Trophoblast cell (in vitro differentiated cells and primary cell): ENCODE data around the gene TRAFD1.
"Not testable (repeated sequence)": the region's sequence is repeated elsewhere in the genome, so short reads cannot be mapped to it uniquely, and the experiment has no call there.

ENCODE experiments used
- DNase-seq, 2 donors: peaks; one replicate each; pipeline ENCODE4 v3.0.0-alpha.2; 2016
- H2AFZ ChIP-seq: 2 replicates; pipeline ENCODE4 v1.6.1; 2013; ENCODE audit warnings: low read length, moderate library complexity, mild to moderate bottlenecking; ENCODE audit not compliant: insufficient read depth, poor library complexity
- H2AK5ac ChIP-seq: 2 replicates; pipeline ENCODE4 v1.6.1; 2013; ENCODE audit warnings: mild to moderate bottlenecking, low read length
- H2BK120ac ChIP-seq: 2 replicates; pipeline ENCODE4 v1.6.1; 2013; ENCODE audit warnings: low read length, mild to moderate bottlenecking, moderate library complexity; ENCODE audit not compliant: insufficient read depth, poor library complexity
- H2BK12ac ChIP-seq: 2 replicates; pipeline ENCODE4 v1.6.1; 2013; ENCODE audit warnings: mild to moderate bottlenecking, low read length, moderate library complexity
- H2BK5ac ChIP-seq: 2 replicates; pipeline ENCODE4 v1.6.1; 2013; ENCODE audit warnings: low read length, low read depth, moderate library complexity, mild to moderate bottlenecking; ENCODE audit not compliant: poor library complexity
- H3K14ac ChIP-seq: 2 replicates; pipeline ENCODE4 v1.6.1; 2013; ENCODE audit warnings: mild to moderate bottlenecking, low read length
- H3K18ac ChIP-seq: 2 replicates; pipeline ENCODE4 v1.6.1; 2013; ENCODE audit warnings: mild to moderate bottlenecking, low read length
- H3K23ac ChIP-seq: 2 replicates; pipeline ENCODE4 v1.6.1; 2013; ENCODE audit warnings: low read length
- H3K27ac ChIP-seq: 2 replicates; pipeline ENCODE4 v1.5.1; 2013; ENCODE audit warnings: low read depth, mild to moderate bottlenecking, inconsistent platforms, low read length, moderate library complexity
- H3K27me3 ChIP-seq: 2 replicates; pipeline ENCODE4 v1.6.1; 2013; ENCODE audit warnings: inconsistent platforms, mild to moderate bottlenecking, low read length, moderate library complexity; ENCODE audit not compliant: insufficient read depth
- H3K36me3 ChIP-seq, 2 experiments: 1 replicate in 1 of 2; 2 replicates in 1 of 2; pipeline ENCODE4 v1.6.1; 2013; ENCODE audit warnings: low read length in 2 of 2, mild to moderate bottlenecking in 2 of 2, moderate library complexity in 1 of 2; ENCODE audit not compliant: insufficient read depth in 2 of 2, control insufficient read depth in 1 of 2
- H3K4ac ChIP-seq: 2 replicates; pipeline ENCODE4 v1.6.1; 2013; ENCODE audit warnings: low read depth, mild to moderate bottlenecking, low read length, moderate library complexity
- H3K4me1 ChIP-seq, 2 experiments: 1 replicate in 1 of 2; 2 replicates in 1 of 2; pipeline ENCODE4 v1.6.1; 2013; ENCODE audit warnings: low read length in 2 of 2, mild to moderate bottlenecking in 2 of 2, moderate library complexity in 1 of 2; ENCODE audit not compliant: insufficient read depth in 2 of 2, control insufficient read depth in 1 of 2
- H3K4me2 ChIP-seq: 2 replicates; pipeline ENCODE4 v1.6.1; 2013; ENCODE audit warnings: inconsistent platforms, mild to moderate bottlenecking, low read length, moderate library complexity
- H3K4me3 ChIP-seq: 2 replicates; pipeline ENCODE4 v1.5.1; 2013; ENCODE audit warnings: mild to moderate bottlenecking, low read depth, low read length, inconsistent platforms
- H3K79me1 ChIP-seq: one replicate; pipeline ENCODE4 v1.6.1; 2013; ENCODE audit warnings: low read length
- H3K79me2 ChIP-seq: 2 replicates; pipeline ENCODE4 v1.6.1; 2013; ENCODE audit warnings: low read length, mild to moderate bottlenecking; ENCODE audit not compliant: control insufficient read depth, insufficient read depth, poor library complexity
- H3K9ac ChIP-seq: 2 replicates; pipeline ENCODE4 v1.6.1; 2013; ENCODE audit warnings: mild to moderate bottlenecking, low read length
- H3K9me3 ChIP-seq: 2 replicates; pipeline ENCODE4 v1.6.1; 2013; ENCODE audit warnings: low read depth, mild to moderate bottlenecking, control low read depth, inconsistent platforms, low read length; ENCODE audit not compliant: insufficient read depth
- H4K12ac ChIP-seq: 2 replicates; pipeline ENCODE4 v1.6.1; 2013; ENCODE audit warnings: low read depth, mild to moderate bottlenecking, low read length, moderate library complexity
- H4K8ac ChIP-seq: 2 replicates; pipeline ENCODE4 v1.6.1; 2013; ENCODE audit warnings: low read depth, mild to moderate bottlenecking, low read length, moderate library complexity
- H4K91ac ChIP-seq: one replicate; pipeline ENCODE4 v1.6.1; 2013; ENCODE audit warnings: low read depth, mild to moderate bottlenecking, low read length, moderate library complexity
- WGBS: extraction: QIAGEN DNeasy Blood & Tissue Kit; methylation state at CpG from one replicate; pipeline ENCODE4 v1.1.7; 2013; ENCODE audit warnings: missing lambda C conversion rate; ENCODE audit not compliant: insufficient read length, insufficient coverage; ENCODE audit errors: extremely low coverage; 5-methylcytosine and 5-hydroxymethylcytosine counted together

Gene TRAFD1

DNA sequence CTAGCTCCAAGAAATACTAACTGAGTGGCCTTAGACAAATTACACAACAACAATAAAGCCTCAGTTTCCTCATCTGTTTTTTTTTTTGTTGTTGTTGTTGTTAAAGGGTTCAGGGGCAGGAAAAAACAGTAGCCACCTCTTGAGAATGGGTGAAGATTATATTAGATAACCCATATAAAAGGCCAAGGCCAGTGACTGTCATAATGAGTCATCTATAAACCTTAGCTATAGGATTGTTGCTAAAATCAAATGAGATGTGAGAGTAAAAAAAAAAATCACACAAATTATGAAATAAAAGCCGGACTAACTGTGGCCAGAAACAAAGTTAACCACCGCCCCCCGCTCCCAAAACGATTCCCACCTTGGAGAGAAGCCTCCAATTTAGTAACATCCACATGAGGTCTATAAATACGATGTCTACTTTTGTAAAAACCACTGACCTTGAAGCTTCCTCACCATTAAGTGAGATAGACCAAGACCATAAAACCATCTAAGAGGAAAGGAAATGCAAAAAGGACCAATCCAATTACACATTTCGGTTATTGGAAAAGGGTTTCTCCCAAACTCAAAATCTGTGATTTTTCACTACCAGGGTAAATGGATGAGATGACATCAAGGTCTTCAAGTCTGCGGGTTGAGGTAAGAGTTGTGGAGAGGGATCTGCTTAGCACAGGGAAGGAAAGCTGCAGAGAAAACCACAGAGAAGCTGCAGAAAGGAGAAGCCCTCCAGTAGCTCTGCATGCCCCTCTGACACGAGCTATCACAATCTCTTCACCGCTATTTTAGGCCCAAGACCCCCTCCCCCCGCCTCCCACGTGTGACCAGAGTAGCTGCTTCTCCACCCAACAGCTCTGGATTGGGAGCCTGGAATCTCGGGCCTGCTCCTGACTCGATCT lies 17.8 kb upstream of the TRAFD1 start:
- H3K9me3 ChIP-seq = no peaks in the 10 kb centered on the region
- H2BK120ac ChIP-seq = no peak overlapping the region
- no peak overlapping the region for H3K18ac ChIP-seq
- no peak overlapping the region for H2BK12ac ChIP-seq
- DNase-seq = peak in 1 of 2 donors; percentile 24
- H3K4ac ChIP-seq = peak overlapping the region; percentile 95
- peak overlapping the region; percentile 79 for H4K91ac ChIP-seq
- no peaks in the 10 kb centered on the region for H3K4me1 ChIP-seq
- H3K4me3 ChIP-seq = peak overlapping the region; percentile 90
- H3K27me3 ChIP-seq = no peaks in the 10 kb centered on the region
- H3K36me3 ChIP-seq = no peaks in the 10 kb centered on the region
- peaks cover 22% of the 10 kb centered on the region for H3K79me2 ChIP-seq
- peak overlapping the region; percentile 43 for H2AFZ ChIP-seq
- H3K4me2 ChIP-seq = peak overlapping the region; percentile 88
- WGBS = no CpG with 5 or more reads among the region's 13 CpGs
- peaks cover 11% of the 10 kb centered on the region for H3K79me1 ChIP-seq
- H3K14ac ChIP-seq = no peak overlapping the region
- peak overlapping the region; percentile 93 for H3K9ac ChIP-seq
- no peak overlapping the region for H3K23ac ChIP-seq
- H3K27ac ChIP-seq = no peak overlapping the region
- H4K8ac ChIP-seq = peak overlapping the region; percentile 86
- peak overlapping the region; percentile 10 for H4K12ac ChIP-seq
- H2BK5ac ChIP-seq = no peak overlapping the region
- H2AK5ac ChIP-seq = no peak overlapping the region

DNA sequence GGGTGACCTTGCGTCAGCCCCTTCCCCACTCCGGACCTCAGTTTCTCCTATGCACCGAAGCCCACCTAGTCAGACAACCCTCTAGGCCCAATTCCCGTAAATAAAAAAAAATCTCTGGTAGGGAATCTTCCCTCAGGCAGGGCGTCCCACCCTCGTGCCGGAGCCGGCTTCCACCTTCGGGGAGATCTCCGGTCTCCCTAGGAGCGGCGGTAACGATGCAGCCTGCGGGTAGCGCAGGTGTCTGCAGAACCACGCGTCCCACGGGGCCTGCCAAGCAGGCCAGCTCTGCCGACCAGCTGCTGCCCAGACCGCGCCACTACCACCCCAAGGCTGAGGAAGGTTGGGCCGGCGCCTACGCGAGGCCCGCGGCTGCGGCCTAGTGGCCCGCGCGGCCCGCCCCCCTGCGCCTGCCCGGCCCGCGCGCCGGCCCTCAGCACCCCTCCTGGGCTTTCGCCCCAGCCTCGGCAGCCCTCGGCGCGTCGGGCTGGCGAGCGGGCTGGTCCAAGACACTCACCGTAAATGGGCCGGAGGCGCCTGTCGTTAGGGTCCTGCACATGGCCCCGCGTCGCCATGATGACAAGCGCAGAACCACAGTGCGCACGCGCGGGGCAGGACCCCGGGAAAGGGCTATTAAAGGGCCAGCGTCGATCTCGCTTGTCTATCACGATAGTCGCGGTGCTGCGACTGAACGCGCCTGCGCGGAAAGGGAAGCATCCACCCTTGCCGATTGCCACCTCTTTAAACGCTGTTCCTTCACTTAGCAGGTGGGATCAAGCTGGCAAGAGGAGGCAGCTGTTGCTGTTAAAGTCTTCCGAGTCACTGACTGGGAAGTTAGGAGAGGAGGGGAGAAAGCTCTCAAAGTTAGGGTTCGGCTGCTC lies 16.9 kb upstream of the TRAFD1 start, which contains the start of gene NAA25:
Gene NAA25, minus strand, starts transcription at position 582 of the 878 bp plus-strand sequence. Its CDS starts 10 bp downstream, at position 572.
- peak within 1 kb of the TSS; percentile 88 for H3K4me2 ChIP-seq

DNA sequence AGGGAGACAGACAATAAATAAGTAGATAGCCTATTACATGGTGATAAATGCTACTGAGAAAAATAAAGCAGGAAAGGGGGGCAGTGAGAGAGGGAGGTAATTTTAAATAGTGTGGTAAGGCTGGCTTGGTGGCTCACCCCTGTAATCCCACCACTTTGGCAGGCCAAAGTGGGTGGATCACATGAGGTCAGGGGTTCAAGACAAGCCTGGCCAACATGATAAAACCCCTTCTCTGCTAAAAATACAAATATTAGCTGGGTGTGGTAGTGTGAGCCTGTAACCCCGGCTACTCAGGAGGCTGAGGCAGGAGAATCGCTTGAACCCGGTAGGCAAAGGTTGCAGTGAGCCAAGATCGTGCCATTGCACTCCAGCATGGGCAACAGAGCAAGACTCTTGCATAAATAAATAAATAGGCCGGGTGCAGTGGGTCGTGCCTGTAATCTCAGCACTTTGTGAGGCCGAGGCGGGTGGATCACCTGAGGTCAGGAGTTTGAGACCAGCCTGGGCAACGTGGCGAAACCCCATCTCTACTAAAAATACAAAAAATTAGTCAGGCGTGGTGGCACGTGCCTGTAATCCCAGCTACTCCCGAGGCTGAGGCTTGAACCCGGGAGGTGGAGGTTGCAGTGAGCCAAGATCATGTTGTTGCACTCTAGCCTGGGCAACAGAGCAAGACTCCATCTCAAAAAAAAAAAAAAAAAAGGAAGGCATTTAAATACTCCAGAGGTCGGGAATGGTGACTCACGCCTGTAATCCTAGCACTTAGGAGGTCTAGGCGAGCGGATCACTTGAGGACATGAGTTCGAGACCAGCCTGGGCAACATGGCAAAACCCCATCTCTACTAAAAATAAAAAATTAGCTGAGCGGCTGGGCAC lies 14.3 kb upstream of the TRAFD1 start:
- H3K4me2 ChIP-seq, H3K18ac ChIP-seq: not testable (repeated sequence)
- WGBS = no CpG with 5 or more reads among the region's 20 CpGs

More for the DNA sequence above, 16.9 kb upstream of the TRAFD1 start, which contains the start of gene NAA25:
- Histone ChIP-seq H3K27ac (peak within 1 kb of the TSS; percentile 52), H3K23ac (no peak within 1 kb of the TSS), H2BK5ac (peak within 1 kb of the TSS; percentile 23), H3K14ac (peak within 1 kb of the TSS; percentile 86), H2BK12ac (no peak within 1 kb of the TSS), H4K91ac (peak within 1 kb of the TSS; percentile 84), H4K8ac (peak within 1 kb of the TSS; percentile 86), H3K4me3 (peak within 1 kb of the TSS; percentile 90), H3K9ac (peak within 1 kb of the TSS; percentile 98), H4K12ac (peak within 1 kb of the TSS; percentile 10), H2BK120ac (peak within 1 kb of the TSS; percentile 3), H3K27me3 (no peaks in the 10 kb centered on the region), H3K4me1 (no peaks in the 10 kb centered on the region), H3K18ac (peak within 1 kb of the TSS; percentile 67), H3K79me2 (peaks cover 22% of the 10 kb centered on the region), H3K9me3 (no peaks in the 10 kb centered on the region), H2AK5ac (no peak within 1 kb of the TSS), H3K79me1 (peaks cover 11% of the 10 kb centered on the region), H3K36me3 (no peaks in the 10 kb centered on the region), H2AFZ (peak within 1 kb of the TSS; percentile 47), H3K4ac (peak within 1 kb of the TSS; percentile 80)
- no CpG with 5 or more reads among the region's 74 CpGs for WGBS
- DNase-seq = peak; percentile 73 to 92

More for the DNA sequence above, 14.3 kb upstream of the TRAFD1 start:
- not testable (repeated sequence) for H3K4me3 ChIP-seq, H2AK5ac ChIP-seq, H3K9me3 ChIP-seq, H3K9ac ChIP-seq, H4K12ac ChIP-seq, H2AFZ ChIP-seq, H3K4ac ChIP-seq, H3K4me1 ChIP-seq, H4K8ac ChIP-seq, H3K23ac ChIP-seq, H2BK12ac ChIP-seq, DNase-seq, H3K27me3 ChIP-seq, H4K91ac ChIP-seq, H3K36me3 ChIP-seq, H3K27ac ChIP-seq, H2BK5ac ChIP-seq, H2BK120ac ChIP-seq, H3K14ac ChIP-seq
- Histone ChIP-seq H3K79me2 (peaks cover 18% of the 10 kb centered on the region), H3K79me1 (peaks cover 11% of the 10 kb centered on the region)
